NCI-H2227 (cell line): ENCODE measurements around the gene CLK1.

Experiments
- DNase-seq: peaks from one replicate; lab custom pipeline; 2025; ENCODE audit not compliant: unreplicated experiment; lab: John Stamatoyannopoulos, UW

The CLK1 gene

DNA sequence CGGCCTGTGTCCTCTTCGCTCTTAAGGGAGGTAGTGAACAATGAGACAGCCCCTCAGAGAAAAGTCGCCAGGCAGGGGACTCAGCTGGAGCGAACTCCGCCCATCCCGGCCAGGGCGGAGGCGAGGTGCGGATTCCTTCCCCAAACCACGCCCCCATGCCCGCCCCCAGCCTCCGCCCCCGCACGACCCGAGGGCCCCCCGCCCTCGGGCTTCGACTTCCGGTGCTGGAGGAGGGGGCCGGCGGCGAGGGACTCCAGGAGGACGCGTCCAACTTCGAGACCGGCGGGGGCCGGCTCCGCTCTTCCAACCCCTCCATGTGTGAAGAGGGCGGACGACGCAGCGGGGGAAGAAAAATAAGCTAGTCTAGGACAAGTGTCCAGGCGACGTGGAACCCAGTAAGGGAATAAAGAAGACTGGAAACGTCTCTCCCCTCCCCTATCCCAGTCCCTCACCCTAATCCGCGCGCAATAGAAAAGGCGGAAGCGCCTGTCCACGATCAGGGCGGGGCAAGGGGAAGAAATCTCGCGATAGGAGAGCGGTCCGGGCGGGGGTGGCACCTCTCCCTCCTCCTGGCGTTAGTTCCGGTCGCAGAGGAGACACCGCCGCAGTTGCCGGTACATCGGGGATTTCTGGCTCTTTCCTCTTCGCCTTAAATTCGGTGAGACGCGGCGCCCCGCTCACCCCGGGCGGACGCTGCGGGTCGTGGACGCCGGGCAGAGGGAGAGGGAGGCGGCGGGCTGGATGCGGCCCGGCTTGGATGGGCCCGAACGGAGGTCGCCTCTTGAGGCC lies 52.9 kb downstream of the CLK1 start, which contains the start of gene BZW1:
BZW1 (plus strand) TSS at position 578 of the 789 bp plus-strand sequence. CDS start 1,308 bp downstream, outside the sequence.
- DNase-seq: peak; percentile 99

DNA sequence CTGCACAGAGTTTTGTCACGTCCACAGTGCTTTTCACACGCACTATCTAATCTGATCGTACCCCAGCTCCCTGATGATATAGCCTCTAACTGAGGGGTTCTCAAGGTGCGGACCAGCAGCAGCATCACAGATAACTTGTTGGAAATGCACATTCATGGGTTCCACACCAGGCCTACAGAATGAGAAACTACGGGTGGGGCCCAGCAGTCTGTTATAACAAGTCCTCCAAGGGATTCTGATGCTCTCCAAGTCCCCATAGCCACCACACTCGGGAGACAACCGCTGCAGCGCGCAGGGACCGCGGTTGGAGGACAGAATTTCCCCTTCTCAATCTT lies 53.5 kb downstream of the CLK1 start:
- DNase-seq: no peak

DNA sequence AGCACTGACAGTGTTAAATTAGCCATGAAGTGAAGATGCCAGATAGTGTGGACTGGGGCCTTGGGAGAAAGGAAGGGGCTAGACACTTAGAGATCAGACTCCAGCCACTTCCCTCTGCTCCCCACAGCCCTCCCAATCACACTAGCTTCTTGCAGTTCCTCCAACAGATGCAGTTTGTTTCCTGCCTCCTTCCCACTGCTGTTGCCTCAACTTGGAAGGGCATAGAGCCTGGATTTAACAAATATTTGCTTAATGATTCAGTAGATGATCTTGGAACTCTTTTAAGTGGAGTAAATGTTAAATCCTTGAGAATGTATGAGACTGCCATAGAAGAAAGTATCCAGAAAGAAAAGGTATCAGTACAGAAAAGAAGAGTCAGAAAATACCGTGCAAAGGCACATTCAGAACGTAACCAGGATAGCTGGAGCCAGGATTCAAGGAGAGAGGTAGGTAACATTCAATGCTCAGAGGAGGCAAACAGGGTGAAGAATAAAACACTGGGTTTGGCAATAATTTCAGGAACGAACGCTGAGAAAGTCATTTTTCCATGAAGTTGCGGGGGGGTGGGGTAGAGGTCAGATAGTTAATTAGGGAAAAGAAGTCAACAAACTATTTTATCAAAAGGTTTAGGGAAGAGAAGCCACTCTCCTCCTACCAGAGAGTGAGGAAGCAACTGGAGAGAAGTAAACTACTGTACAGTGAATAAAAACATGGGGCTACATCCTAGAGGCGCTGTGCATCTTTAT lies 54.0 kb downstream of the CLK1 start:
- DNase-seq: peak; percentile 36

DNA sequence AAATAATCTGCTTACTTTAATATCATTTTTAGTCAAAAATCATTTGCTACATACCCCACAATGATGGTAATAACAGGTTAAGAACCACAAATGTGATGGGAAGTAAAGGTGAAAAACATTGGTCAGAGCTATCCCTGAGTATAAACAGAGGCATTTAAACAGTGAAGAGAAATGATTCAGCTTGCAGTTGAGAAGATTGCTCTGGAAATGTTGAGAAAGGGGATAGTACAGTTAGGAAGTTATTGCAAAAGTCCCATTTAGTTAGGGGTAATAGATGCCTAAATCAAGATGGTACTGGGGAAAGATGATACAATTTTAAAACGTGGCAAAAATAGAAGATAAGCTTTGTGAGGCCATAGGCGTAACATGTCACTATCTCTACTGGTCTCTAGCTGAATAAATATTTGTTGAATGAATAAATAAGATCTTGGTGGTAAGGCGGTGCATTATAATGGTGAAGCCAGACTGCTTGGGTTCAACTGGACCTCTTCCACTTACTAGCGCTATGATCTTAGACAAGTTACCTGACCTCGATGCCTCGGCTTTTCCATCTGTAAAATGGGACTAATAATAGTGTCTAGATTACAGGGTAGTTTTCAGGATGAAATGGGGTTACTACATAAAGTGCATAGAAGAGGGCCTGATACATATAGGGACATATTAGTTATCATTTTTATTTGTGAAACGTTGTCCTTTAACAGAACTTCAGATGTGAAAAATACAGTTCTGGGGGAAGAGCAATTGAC lies 54.8 kb downstream of the CLK1 start:
- DNase-seq: no peak
